CD8-positive, alpha-beta memory T cell (primary cell): ENCODE data around the gene SCAF4. TPM values are rescaled to one million over a fixed set of nuclear protein-coding genes. Genes with fewer than 3 reads are reported as not detected.

Experiments
- CTCF ChIA-PET: fragments of 350-600 bp; sonication (Branson Sonifier 250); formaldehyde crosslinking; loops from one replicate; lab custom pipeline; 2021; ENCODE audit warnings: antibody characterized with exemption; lab: Charles Lee
- POLR2A ChIA-PET: fragments of 350-600 bp; sonication (Branson Sonifier 250); formaldehyde crosslinking; loops from one replicate; lab custom pipeline; 2021; ENCODE audit warnings: antibody characterized with exemption; lab: Charles Lee
- DNase-seq, 5 donors: peaks; one replicate each; pipeline versions ENCODE4 v3.0.0 to v3.0.0-alpha.2; 2020 to 2022; ENCODE audit warnings: mixed read lengths in 1 of 5
- H3K27ac ChIP-seq: one replicate; pipeline ENCODE4 v1.7.0; 2013; ENCODE audit warnings: low read depth, mild to moderate bottlenecking, low read length, moderate library complexity
- H3K27me3 ChIP-seq: 2 replicates; pipeline ENCODE4 v1.7.0; 2013; ENCODE audit warnings: low read length, mild to moderate bottlenecking; ENCODE audit not compliant: insufficient read depth, poor library complexity, severe bottlenecking
- H3K36me3 ChIP-seq: 2 replicates; pipeline ENCODE4 v1.7.0; 2013; ENCODE audit warnings: mild to moderate bottlenecking, low read length, moderate library complexity; ENCODE audit not compliant: insufficient read depth
- H3K4me1 ChIP-seq: 2 replicates; pipeline ENCODE4 v1.7.0; 2013; ENCODE audit warnings: mild to moderate bottlenecking, low read length, moderate library complexity; ENCODE audit not compliant: insufficient read depth
- H3K4me3 ChIP-seq: 2 replicates; pipeline ENCODE4 v1.7.0; 2013; ENCODE audit warnings: mild to moderate bottlenecking, low read length
- H3K9me3 ChIP-seq: 2 replicates; pipeline ENCODE4 v1.7.0; 2013; ENCODE audit warnings: mild to moderate bottlenecking, low read length
- H3K27ac Mint-ChIP-seq, 8 donors: one replicate each; pipeline ENCODE4 v1.8.0; 2020 to 2021; ENCODE audit warnings: mixed read lengths in 8 of 8, mild to moderate bottlenecking in 6 of 8, inconsistent platforms in 3 of 8, moderate library complexity in 3 of 8
- H3K27me3 Mint-ChIP-seq, 2 donors: one replicate each; pipeline ENCODE4 v1.8.0; 2020 to 2021; ENCODE audit warnings: mixed read lengths in 2 of 2, mild to moderate bottlenecking in 1 of 2, moderate library complexity in 1 of 2
- H3K36me3 Mint-ChIP-seq, 3 donors: one replicate each; pipeline ENCODE4 v1.8.0; 2020 to 2021; ENCODE audit warnings: mixed read lengths in 3 of 3, inconsistent platforms in 1 of 3, mild to moderate bottlenecking in 1 of 3
- H3K4me1 Mint-ChIP-seq, 3 donors: one replicate each; pipeline ENCODE4 v1.8.0; 2020 to 2021; ENCODE audit warnings: mixed read lengths in 3 of 3, inconsistent platforms in 1 of 3, mild to moderate bottlenecking in 1 of 3
- H3K4me3 Mint-ChIP-seq, 7 donors: one replicate each; pipeline ENCODE4 v1.8.0; 2020 to 2021; ENCODE audit warnings: mixed read lengths in 7 of 7, mild to moderate bottlenecking in 6 of 7, moderate library complexity in 4 of 7, inconsistent platforms in 2 of 7
- H3K9me3 Mint-ChIP-seq, 5 donors: one replicate each; pipeline ENCODE4 v1.8.0; 2020 to 2022; ENCODE audit warnings: mixed read lengths in 5 of 5, mild to moderate bottlenecking in 3 of 5, moderate library complexity in 2 of 5, inconsistent platforms in 1 of 5
- polyA plus RNA-seq: library from polyadenylated mRNA; unstranded; fragments of 300-500 nt; fragmentation: Illumina TruSeq; gene quantifications from one replicate; pipeline ENCODE4 v1.2.3, GENCODE V29; 2021
- total RNA-seq, 2 experiments: library from RNA; stranded (reverse); gene quantifications; one replicate each; pipeline ENCODE4 v1.2.3, GENCODE V29; 2021

The SCAF4 gene, protein sequence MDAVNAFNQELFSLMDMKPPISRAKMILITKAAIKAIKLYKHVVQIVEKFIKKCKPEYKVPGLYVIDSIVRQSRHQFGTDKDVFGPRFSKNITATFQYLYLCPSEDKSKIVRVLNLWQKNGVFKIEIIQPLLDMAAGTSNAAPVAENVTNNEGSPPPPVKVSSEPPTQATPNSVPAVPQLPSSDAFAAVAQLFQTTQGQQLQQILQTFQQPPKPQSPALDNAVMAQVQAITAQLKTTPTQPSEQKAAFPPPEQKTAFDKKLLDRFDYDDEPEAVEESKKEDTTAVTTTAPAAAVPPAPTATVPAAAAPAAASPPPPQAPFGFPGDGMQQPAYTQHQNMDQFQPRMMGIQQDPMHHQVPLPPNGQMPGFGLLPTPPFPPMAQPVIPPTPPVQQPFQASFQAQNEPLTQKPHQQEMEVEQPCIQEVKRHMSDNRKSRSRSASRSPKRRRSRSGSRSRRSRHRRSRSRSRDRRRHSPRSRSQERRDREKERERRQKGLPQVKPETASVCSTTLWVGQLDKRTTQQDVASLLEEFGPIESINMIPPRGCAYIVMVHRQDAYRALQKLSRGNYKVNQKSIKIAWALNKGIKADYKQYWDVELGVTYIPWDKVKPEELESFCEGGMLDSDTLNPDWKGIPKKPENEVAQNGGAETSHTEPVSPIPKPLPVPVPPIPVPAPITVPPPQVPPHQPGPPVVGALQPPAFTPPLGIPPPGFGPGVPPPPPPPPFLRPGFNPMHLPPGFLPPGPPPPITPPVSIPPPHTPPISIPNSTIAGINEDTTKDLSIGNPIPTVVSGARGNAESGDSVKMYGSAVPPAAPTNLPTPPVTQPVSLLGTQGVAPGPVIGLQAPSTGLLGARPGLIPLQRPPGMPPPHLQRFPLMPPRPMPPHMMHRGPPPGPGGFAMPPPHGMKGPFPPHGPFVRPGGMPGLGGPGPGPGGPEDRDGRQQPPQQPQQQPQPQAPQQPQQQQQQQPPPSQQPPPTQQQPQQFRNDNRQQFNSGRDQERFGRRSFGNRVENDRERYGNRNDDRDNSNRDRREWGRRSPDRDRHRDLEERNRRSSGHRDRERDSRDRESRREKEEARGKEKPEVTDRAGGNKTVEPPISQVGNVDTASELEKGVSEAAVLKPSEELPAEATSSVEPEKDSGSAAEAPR
- total RNA-seq = 10 to 100 TPM; 55.4 to 55.9 TPM
- 27.5 TPM for polyA plus RNA-seq

DNA sequence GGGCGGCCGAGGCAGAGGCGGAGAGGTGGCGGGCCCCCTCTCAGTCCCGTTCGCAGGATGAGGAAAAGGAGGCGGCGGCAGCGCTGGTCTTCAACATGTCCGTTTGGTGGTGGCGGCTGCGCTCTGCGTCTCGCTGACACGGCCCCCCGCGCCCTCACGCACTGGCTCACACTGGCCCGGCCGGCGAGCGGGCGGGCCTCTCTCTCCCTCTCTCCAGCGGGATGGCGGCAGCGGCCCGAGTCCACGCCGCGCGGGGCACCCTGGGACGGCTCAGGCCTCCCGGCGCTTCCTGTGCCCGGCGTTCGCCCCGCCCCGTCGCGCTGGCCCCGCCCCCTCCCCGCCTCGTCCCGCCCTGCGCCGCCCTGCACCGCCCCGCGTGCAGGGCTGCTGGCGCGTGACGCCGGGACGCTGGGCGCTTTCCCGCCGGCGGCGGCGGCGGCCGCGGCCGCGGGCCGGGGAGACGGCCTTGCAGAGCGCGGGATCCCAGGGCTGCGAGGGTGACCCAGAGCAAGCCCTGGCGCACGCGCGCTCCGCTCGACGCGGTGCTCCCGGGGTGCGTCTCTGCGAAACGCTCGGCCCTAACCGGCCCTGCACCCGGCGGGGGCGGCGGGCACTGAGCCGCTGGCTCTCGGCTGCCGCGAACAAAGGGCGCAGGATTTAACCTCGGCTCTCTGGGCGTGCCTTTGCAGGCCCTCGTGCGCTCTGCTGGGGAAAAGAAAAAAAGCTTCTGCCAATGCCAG, at the start of gene SCAF4:
Gene SCAF4 (minus strand): TSS at position 262 of the 740 bp plus-strand sequence. CDS start 426 bp downstream, outside the sequence.
- peaks cover 42% of the 10 kb centered on the region for H3K4me1 ChIP-seq
- H3K36me3 Mint-ChIP-seq = peaks cover 0 to 13% (median 0%) of the 10 kb centered on the region in 3 donors
- H3K27ac Mint-ChIP-seq = peak within 1 kb of the TSS in 7 of 8 donors; percentile 47 to 94 (median 81)
- no peaks in the 10 kb centered on the region for H3K27me3 ChIP-seq
- H3K36me3 ChIP-seq = no peaks in the 10 kb centered on the region
- H3K27me3 Mint-ChIP-seq = peaks cover 0 to 3% of the 10 kb centered on the region in 2 donors
- peak; percentile 75 to 84 (median 77) for DNase-seq
- ChIA-PET POLR2A (no interaction called here), CTCF (no interaction called here)
- peak within 1 kb of the TSS in 6 of 7 donors; percentile 86 to 93 (median 89) for H3K4me3 Mint-ChIP-seq
- H3K27ac ChIP-seq = peak within 1 kb of the TSS; percentile 83
- no peaks in the 10 kb centered on the region for H3K9me3 Mint-ChIP-seq
- H3K4me1 Mint-ChIP-seq = peaks cover 0 to 5% (median 4%) of the 10 kb centered on the region in 3 donors
- no peaks in the 10 kb centered on the region for H3K9me3 ChIP-seq
- peak within 1 kb of the TSS; percentile 80 for H3K4me3 ChIP-seq

DNA sequence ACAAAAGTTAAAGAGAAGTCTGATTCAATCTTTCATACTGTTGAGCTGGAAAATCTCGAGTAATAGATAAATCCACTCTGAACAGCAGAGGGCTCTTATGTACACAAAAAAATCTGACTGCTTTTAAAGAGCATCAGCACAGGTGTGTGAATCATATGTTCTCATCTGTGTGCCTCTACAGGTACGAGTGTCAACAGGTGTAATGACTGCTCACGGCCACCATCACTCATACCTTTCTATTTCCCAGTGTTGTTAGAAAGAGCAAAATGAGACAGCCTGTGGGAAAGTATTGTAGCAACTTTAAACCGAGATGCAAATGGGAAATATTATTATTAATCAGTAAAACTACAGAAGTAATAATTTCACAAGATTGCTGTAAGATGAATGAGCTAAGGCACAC, 49.0 kb upstream of the SCAF4 start:
- no peak for DNase-seq
- Mint-ChIP-seq H3K4me3 (no peak overlapping the region), H3K36me3 (peaks cover 0 to 4% (median 1%) of the 10 kb centered on the region in 3 donors), H3K27me3 (peaks cover 14 to 27% of the 10 kb centered on the region in 2 donors), H3K27ac (no peak overlapping the region), H3K4me1 (peaks cover 3 to 4% (median 3%) of the 10 kb centered on the region in 3 donors), H3K9me3 (peaks cover 0 to 2% (median 0%) of the 10 kb centered on the region in 5 donors)
- Histone ChIP-seq H3K27me3 (no peaks in the 10 kb centered on the region), H3K36me3 (no peaks in the 10 kb centered on the region), H3K9me3 (no peaks in the 10 kb centered on the region), H3K4me1 (no peaks in the 10 kb centered on the region), H3K27ac (no peak overlapping the region), H3K4me3 (no peak overlapping the region)
- POLR2A ChIA-PET = no interaction called here
- CTCF ChIA-PET = no interaction called here

DNA sequence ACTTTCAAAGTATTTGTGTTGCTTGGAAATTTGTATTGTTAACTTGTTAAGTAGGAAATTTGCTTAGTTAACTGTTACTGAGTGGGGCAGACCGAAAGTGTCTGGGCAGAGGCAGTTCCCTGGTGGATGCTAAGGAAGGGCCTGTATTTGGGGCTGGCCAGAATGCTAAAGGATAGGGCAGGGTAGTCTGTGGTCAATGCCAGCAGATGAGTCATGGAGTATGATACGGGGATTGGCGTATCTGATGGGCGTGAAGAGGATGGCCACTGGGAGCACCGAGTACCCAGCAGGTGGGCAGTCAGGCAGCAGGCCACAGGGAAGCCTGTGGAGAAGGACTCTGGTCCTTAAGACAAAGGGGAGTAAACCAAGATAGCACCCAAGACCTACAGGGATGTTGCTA, 46.6 kb upstream of the SCAF4 start:
- Mint-ChIP-seq H3K36me3 (peaks cover 0 to 4% (median 1%) of the 10 kb centered on the region in 3 donors), H3K27me3 (peaks cover 14 to 27% of the 10 kb centered on the region in 2 donors), H3K27ac (no peak overlapping the region), H3K9me3 (peaks cover 0 to 2% (median 0%) of the 10 kb centered on the region in 5 donors), H3K4me3 (no peak overlapping the region), H3K4me1 (no peaks in the 10 kb centered on the region)
- CTCF ChIA-PET = no interaction called here
- no peaks in the 10 kb centered on the region for H3K36me3 ChIP-seq
- no peaks in the 10 kb centered on the region for H3K4me1 ChIP-seq
- H3K4me3 ChIP-seq = no peak overlapping the region
- H3K27me3 ChIP-seq = no peaks in the 10 kb centered on the region
- POLR2A ChIA-PET = no interaction called here
- no peak for DNase-seq
- H3K9me3 ChIP-seq = no peaks in the 10 kb centered on the region
- H3K27ac ChIP-seq = no peak overlapping the region

DNA sequence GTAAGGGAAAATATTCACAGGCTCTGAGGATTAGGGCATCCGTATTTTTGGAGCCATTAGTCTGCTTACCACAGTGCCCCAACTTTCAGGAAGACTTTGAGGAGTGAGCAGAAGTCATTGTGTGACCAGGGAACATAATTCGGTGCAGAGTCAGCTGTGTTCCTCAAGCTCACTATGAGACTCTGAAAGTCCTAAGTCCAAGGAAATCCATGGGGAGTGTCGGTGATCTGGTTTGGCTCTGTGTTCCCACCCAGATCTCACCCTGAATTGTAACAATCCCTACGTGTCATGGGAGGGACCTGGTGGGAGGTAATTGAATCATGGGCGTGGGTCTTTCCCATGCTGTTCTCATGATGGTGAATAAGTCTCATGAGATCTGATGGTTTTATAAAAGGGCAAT, 45.9 kb upstream of the SCAF4 start:
- Histone ChIP-seq H3K4me1 (no peaks in the 10 kb centered on the region), H3K27ac (no peak overlapping the region), H3K27me3 (no peaks in the 10 kb centered on the region), H3K36me3 (no peaks in the 10 kb centered on the region), H3K4me3 (no peak overlapping the region), H3K9me3 (no peaks in the 10 kb centered on the region)
- ChIA-PET POLR2A (no interaction called here), CTCF (no interaction called here)
- Mint-ChIP-seq H3K4me1 (no peaks in the 10 kb centered on the region), H3K27me3 (peaks cover 12 to 24% of the 10 kb centered on the region in 2 donors), H3K9me3 (no peaks in the 10 kb centered on the region), H3K27ac (no peak overlapping the region), H3K4me3 (no peak overlapping the region), H3K36me3 (peaks cover 0 to 4% (median 3%) of the 10 kb centered on the region in 3 donors)
- DNase-seq = no peak

DNA sequence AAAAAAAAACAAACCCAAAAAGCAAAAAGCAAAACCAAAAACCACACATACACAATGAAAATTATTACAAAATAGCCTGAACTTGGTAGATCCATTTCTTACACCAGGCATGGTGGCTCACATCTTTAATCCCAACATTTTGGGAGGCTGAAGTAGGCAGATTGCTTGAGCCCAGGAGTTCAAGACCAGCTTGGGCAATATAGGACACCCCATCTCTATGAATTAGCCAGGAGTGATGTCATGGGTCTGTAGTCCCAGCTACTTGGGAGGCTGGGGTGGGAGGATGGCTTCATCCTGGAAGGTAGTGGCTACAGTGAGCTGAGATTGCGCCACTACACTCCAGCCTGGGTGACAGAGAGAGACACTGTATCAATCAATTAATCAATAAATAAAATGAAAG, 42.1 kb upstream of the SCAF4 start:
- CTCF ChIA-PET = no interaction called here
- H3K27ac ChIP-seq = no peak overlapping the region

DNA sequence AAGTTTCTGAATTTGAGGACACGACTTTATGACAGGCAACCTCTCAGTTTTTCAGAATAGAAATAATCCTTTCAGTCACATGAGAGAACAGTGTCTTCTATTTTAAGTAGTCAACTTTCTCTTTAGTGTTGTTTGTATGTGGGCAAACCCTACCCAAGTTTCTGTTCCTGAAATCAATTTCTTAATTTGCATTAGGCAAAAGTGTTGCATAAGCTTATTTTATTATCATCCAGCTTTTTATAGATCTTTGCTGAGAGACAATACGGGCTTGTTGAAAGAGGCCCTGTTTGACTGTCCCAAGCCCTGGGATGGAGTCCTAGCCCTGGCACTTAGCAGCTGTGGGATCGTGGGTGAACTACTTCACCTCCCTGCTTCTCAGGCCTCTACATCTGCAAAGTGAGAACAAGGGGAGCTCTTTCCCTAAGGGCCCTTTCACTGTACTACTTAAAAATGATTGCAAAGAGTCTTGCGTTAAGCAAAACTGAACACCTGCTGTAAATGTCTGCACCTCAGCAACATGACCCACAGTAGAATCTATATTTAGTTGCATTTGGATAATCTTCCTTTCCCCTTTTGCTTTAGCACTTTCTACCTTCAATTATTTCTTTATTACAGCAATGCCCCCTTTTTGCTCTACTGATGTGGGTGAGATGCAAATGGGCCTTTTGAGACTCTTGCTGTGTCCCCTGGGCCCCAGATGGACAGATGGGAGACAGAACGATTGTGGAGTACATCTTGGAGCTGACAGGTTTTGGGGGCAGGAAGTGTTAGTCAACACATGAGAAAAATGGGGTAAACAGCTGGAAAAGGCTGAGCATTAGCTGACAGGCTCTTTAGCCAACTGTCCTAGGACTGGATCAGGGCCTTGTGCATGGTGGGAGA, 41.0 kb upstream of the SCAF4 start:
- Mint-ChIP-seq H3K4me1 (no peaks in the 10 kb centered on the region), H3K4me3 (no peak overlapping the region), H3K27me3 (peaks cover 0 to 3% of the 10 kb centered on the region in 2 donors), H3K27ac (peak overlapping the region in 1 of 8 donors; percentile 24), H3K36me3 (peaks cover 0 to 1% (median 0%) of the 10 kb centered on the region in 3 donors), H3K9me3 (no peaks in the 10 kb centered on the region)
- Histone ChIP-seq H3K4me3 (no peak overlapping the region), H3K9me3 (no peaks in the 10 kb centered on the region), H3K36me3 (no peaks in the 10 kb centered on the region), H3K4me1 (no peaks in the 10 kb centered on the region), H3K27me3 (no peaks in the 10 kb centered on the region), H3K27ac (no peak overlapping the region)
- no peak for DNase-seq
- POLR2A ChIA-PET = no interaction called here
- CTCF ChIA-PET = interaction anchor here (1.5 kb wide), 1 partner anchor 13 kb away, joined by 4 read pairs; no protein-coding TSS in a partner anchor

More for the DNA sequence above, 42.1 kb upstream of the SCAF4 start:
- POLR2A ChIA-PET = no interaction called here
- no peak for DNase-seq
- H3K27ac Mint-ChIP-seq = no peak overlapping the region
- Histone ChIP-seq H3K27me3 (no peaks in the 10 kb centered on the region), H3K4me1 (no peaks in the 10 kb centered on the region), H3K4me3 (no peak overlapping the region), H3K36me3 (no peaks in the 10 kb centered on the region), H3K9me3 (no peaks in the 10 kb centered on the region)
- no peaks in the 10 kb centered on the region for H3K4me1 Mint-ChIP-seq
- H3K27me3 Mint-ChIP-seq = peaks cover 2 to 7% of the 10 kb centered on the region in 2 donors
- H3K4me3 Mint-ChIP-seq = no peak overlapping the region
- H3K36me3 Mint-ChIP-seq = peaks cover 0 to 1% (median 0%) of the 10 kb centered on the region in 3 donors
- H3K9me3 Mint-ChIP-seq = no peaks in the 10 kb centered on the region
